Mucosa of stomach (tissue), 1 donor: ENCODE measurements around the gene TFAP2E.
A peak's percentile ranks its signal among the peaks of the same experiment; 100 is the strongest.

Experiments used
- H3K27me3 ChIP-seq: one replicate; pipeline ENCODE4 v1.7.0; 2013; ENCODE audit warnings: mild to moderate bottlenecking, low read length; ENCODE audit not compliant: control insufficient read depth, insufficient read depth
- H3K36me3 ChIP-seq: one replicate; pipeline ENCODE4 v1.7.0; 2013; ENCODE audit warnings: low read length; ENCODE audit not compliant: control insufficient read depth, insufficient read depth
- H3K4me1 ChIP-seq: one replicate; pipeline ENCODE4 v1.7.0; 2013; ENCODE audit warnings: mild to moderate bottlenecking, low read length; ENCODE audit not compliant: control insufficient read depth, insufficient read depth
- H3K4me3 ChIP-seq: one replicate; pipeline ENCODE4 v1.7.0; 2013; ENCODE audit warnings: low read length
- H3K9ac ChIP-seq: one replicate; pipeline ENCODE4 v1.7.0; 2013; ENCODE audit warnings: mild to moderate bottlenecking, low read length, moderate library complexity
- H3K9me3 ChIP-seq: one replicate; pipeline ENCODE4 v1.7.0; 2013; ENCODE audit warnings: mild to moderate bottlenecking, low read length, moderate library complexity; ENCODE audit not compliant: control insufficient read depth
- donor health status: Pancreatic carcinoma.

The TFAP2E gene

DNA sequence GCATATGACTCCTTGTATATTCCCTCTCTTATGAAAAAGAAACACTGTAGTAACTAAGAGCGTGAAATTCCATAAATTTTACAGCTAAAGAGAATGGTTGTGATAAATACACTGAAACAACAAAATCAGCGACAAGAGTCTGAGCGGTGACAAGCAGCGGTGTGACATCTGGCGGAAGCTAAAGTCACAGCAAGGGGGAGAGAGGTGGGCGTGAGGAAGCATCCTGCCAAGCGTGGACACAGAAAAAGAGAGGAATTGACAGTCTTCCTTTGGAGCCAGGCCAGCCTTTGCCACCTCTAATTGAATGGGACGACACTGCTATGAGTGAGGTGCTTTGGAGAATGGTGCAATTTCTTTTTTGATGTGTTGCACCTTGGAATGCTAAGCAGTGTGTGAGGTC is 42.3 kb downstream of the TFAP2E start:
- no peaks in the 10 kb centered on the region for H3K27me3 ChIP-seq
- no peaks in the 10 kb centered on the region for H3K9me3 ChIP-seq
- H3K4me1 ChIP-seq: no peaks in the 10 kb centered on the region
- no peaks in the 10 kb centered on the region for H3K36me3 ChIP-seq
- H3K4me3 ChIP-seq: no peak overlapping the region
- H3K9ac ChIP-seq: no peak overlapping the region

DNA sequence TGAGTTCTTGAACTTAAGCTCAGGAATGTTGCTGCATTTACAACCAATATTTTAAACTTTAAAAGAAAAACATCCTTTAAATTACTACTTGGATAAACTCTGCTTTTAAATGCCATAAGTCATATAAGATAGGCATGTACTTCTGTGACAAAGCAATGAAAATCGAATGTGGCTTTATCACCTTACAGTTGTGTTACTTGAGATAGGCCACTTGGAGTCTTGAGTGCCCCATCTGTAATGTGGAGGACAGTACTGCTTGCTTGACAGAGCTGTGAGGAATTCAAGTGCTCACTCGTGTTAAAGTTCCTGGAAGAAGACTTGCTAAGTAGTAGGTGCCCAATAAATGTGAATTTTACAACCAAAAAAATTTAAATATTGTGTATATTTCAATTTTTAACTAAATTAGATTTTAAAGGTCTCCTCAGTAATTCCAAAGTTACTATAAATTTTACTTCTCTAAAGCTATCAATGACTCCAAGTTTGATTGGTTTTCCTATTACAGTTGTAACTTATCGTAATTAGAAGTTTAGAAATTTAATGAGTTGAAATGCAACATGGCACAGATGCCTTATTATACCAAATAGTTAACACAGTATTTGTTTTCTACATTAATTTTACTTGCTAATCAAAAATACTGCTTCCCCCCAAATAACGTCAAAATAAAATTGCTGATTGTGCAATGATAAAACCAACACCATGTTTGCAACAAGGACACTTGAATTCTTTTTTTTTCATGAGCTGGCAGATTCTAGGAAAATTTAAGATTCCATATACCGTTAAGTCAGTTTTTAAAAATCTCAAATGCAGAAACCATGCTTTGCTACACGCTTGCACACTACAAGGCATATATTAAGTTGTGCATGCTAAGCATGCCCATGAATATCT is 46.4 kb downstream of the TFAP2E start:
- Histone ChIP-seq H3K36me3 (no peaks in the 10 kb centered on the region), H3K4me1 (no peaks in the 10 kb centered on the region), H3K4me3 (no peak overlapping the region), H3K9ac (no peak overlapping the region), H3K9me3 (no peaks in the 10 kb centered on the region), H3K27me3 (no peaks in the 10 kb centered on the region)

DNA sequence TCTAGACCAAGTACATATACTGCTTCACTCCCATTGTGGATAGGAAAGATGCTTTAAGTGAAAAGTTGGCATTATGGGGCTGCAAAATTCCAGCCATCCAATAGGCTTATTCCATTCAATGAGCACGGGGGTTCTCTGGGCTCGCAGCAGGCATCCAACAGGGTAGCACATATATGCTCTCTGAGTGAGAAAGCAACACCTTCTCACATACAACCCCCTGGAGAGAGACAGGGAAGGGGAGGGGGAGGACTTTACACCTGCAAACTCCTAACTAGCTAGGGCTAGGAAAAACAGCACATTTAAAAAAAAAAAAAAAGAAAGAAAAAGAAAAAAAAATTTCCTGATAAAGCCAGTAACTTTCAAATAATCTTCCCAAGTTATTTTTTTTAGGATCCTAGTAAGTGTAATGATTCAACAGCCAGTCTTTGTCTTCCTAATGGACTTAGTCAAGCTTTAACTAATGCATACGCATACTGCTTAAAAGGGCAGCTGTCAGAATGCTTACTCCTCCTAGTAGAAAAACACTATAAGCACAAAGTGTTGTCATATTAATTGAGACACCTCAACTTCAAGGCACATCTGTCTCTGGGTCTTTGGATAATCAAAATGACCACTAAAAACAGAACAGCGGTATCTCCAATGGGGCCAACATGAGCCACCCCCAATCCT is 49.5 kb downstream of the TFAP2E start:
- Histone ChIP-seq H3K9ac (no peak overlapping the region), H3K4me1 (no peaks in the 10 kb centered on the region), H3K36me3 (no peaks in the 10 kb centered on the region), H3K9me3 (no peaks in the 10 kb centered on the region), H3K27me3 (no peaks in the 10 kb centered on the region), H3K4me3 (no peak overlapping the region)

DNA sequence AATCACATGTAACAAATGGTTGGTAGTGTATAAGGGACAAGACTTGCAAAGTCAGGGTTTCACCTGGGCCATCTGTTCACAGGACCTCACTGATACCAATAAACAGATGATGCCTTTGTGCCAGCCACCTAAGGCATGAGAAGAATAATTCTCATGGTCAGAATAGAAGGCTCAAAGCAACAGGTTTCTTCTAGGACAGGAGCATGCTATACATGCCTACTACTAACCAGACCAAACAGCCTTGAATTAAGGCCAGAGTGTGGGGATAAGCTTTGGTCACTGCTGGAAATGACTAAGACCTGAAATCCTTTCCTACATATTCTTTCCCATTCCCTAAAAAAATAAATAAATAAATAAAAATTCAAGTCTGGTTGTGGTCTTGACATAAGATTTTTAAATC is 50.7 kb downstream of the TFAP2E start:
- Histone ChIP-seq H3K9ac (no peak overlapping the region), H3K9me3 (no peaks in the 10 kb centered on the region), H3K27me3 (no peaks in the 10 kb centered on the region), H3K4me3 (no peak overlapping the region), H3K36me3 (no peaks in the 10 kb centered on the region), H3K4me1 (no peaks in the 10 kb centered on the region)

DNA sequence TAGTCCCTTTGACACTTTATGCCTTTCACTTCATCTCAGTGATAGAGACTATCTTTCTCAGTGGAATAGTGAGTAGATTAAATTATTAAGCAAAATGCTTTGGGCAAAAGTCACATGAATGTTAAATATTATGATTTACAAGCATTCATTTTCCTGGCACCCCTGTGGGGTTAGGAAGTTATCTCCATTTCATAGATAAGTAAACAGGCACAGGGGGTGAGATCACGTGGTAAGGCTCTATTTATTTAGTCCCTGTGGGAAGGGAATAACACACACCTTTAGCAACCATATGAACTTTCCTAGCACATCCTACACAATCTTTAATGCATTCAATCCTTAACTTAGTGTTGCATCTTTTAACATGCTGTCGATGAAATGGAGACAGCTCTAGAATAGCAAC is 55.9 kb downstream of the TFAP2E start:
- H3K4me1 ChIP-seq: peaks cover 6% of the 10 kb centered on the region
- H3K9me3 ChIP-seq: no peaks in the 10 kb centered on the region
- H3K27me3 ChIP-seq: no peaks in the 10 kb centered on the region
- H3K36me3 ChIP-seq: no peaks in the 10 kb centered on the region
- no peak overlapping the region for H3K4me3 ChIP-seq
- no peak overlapping the region for H3K9ac ChIP-seq

DNA sequence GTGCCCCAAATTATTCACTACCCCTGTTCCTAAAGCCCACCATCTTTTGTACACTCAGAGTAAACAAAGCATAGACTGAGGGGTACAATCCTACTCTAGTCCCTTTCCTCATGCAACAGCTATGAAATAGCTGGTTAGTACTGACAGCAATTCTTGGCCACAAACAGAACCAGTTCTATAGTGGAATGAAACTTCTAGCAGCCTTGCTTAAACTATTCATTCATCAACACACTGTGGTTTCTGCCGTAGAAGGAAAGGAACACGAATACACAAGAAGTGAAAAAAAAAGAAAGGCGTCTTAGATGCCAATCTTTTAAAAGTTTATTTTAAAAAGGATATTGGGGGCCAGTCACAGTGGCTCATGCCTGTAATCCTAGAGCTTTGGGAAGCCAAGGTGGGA is 58.3 kb downstream of the TFAP2E start:
- Histone ChIP-seq H3K36me3 (no peaks in the 10 kb centered on the region), H3K4me1 (peaks cover 6% of the 10 kb centered on the region), H3K27me3 (no peaks in the 10 kb centered on the region), H3K9me3 (no peaks in the 10 kb centered on the region), H3K4me3 (no peak overlapping the region), H3K9ac (no peak overlapping the region)

DNA sequence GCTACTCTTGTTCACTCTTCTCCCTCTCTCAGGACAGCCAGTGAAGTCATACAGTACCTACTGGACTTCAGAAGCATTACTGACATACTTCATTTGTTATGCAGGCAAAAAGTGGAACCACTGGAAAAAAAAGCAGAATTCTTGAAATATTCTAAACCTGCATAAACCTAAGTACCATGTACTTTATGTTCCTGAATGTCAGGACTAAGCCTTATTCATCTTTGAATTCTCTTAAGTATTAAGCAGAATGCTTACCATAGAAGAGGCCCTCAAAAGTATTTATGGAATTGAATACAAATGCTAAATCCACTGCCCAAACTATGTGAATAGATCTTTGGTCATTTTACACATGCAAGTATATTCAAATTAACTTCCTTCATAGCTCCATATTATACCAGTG is 60.4 kb downstream of the TFAP2E start:
- peaks cover 6% of the 10 kb centered on the region for H3K4me1 ChIP-seq
- no peak overlapping the region for H3K9ac ChIP-seq
- no peaks in the 10 kb centered on the region for H3K36me3 ChIP-seq
- H3K27me3 ChIP-seq: no peaks in the 10 kb centered on the region
- H3K9me3 ChIP-seq: no peaks in the 10 kb centered on the region
- no peak overlapping the region for H3K4me3 ChIP-seq

DNA sequence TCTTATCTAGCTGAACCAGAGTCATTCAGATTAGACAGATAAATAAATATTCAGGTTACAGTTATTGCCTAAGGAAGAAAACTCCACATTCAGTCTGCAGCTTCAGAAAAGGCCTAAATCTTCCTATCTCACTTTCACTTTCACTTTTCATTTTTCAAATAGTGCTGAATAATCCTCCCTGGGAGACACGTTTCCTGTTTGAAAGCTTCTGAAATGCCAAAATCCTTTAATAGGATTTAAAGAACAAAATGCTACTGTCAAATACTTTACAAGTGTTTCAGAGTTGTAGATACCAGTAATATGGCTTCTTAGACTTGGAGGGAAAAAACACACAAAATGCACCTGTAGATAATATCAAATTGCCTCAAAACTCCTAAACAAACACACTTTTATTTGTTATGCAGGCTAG is 64.3 kb downstream of the TFAP2E start:
- H3K4me1 ChIP-seq: no peaks in the 10 kb centered on the region
- H3K4me3 ChIP-seq: no peak overlapping the region
- peak overlapping the region; percentile 36 for H3K9ac ChIP-seq
- no peaks in the 10 kb centered on the region for H3K27me3 ChIP-seq
- no peaks in the 10 kb centered on the region for H3K36me3 ChIP-seq
- H3K9me3 ChIP-seq: no peaks in the 10 kb centered on the region

DNA sequence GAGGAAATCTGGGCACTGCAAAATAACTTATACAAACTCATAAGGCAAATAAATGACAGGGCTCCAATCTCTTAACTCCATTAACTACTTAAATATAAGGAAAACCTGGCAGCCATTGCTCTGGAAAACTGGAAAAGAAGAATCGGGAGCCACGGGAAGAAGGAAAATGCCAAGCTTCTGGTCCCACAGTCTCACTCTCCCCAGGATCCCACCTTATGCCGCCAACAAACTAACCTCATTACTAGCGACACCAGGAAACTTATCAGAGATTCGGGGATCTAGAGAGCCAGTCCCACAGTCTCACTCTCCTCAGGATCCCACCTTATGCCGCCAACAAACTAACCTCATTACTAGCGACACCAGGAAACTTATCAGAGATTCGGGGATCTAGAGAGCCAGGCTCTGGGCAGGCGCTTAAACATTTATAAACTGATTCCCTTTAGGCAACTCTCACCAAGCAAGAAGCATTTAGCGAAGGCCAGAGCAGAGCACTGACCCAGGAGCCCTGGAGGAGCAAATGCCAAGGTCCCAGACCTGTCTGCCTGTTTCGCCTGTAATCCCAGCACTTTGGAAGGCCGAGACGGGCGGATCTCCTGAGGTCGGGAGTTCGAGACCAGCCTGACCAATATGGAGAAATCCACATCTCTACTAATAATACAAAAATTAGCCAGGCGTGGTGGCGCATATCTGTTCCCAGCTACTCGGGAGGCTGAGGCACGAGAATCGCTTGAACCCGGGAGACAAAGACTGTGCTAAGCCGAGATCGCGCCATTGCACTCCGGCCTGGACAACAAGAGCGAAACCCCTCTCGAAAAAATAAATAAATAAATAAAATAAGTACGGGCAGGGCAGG is 67.5 kb downstream of the TFAP2E start:
- Histone ChIP-seq H3K9ac (peak overlapping the region; percentile 89), H3K36me3 (no peaks in the 10 kb centered on the region), H3K9me3 (no peaks in the 10 kb centered on the region), H3K4me1 (no peaks in the 10 kb centered on the region), H3K4me3 (peak overlapping the region; percentile 51), H3K27me3 (peaks cover 9% of the 10 kb centered on the region)

DNA sequence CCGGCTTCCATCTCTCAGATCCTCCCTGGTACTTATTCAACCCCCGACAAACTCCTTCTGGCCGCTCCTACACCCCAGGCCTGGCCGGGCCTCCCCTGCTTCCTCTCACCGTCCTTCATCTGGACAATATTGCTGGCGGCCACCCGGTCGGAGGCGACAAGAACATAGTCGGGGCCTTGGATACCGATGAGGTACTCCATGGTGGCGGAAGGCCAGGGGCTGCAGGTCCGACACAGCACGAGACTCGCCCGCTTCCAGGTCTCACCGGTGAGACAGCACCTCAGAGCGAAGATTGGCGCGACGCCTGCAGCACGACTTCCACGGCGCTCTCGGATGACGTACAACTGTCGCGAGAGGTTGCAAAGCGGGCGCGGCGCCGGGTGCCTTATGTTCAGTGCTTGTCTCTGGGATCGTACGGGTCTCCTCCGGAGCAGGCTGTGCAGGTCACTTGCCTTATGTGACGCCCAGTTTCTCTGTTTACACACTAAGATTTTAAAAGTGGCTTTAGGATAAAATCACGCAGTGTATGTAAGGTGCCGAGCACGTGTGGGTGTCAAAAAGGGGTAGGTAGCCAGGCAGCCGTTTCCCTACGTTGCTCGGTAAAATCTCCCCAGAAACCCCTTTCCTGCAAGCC is 68.2 kb downstream of the TFAP2E start, which contains the start of gene PSMB2:
TSS of gene PSMB2 (minus strand) at position 294 of the 634 bp plus-strand sequence. CDS start at position 200, 94 bp downstream.
- peaks cover 11% of the 10 kb centered on the region for H3K27me3 ChIP-seq
- no peaks in the 10 kb centered on the region for H3K9me3 ChIP-seq
- H3K9ac ChIP-seq: peak within 1 kb of the TSS; percentile 89
- H3K36me3 ChIP-seq: no peaks in the 10 kb centered on the region
- H3K4me1 ChIP-seq: no peaks in the 10 kb centered on the region
- peak within 1 kb of the TSS; percentile 51 for H3K4me3 ChIP-seq

DNA sequence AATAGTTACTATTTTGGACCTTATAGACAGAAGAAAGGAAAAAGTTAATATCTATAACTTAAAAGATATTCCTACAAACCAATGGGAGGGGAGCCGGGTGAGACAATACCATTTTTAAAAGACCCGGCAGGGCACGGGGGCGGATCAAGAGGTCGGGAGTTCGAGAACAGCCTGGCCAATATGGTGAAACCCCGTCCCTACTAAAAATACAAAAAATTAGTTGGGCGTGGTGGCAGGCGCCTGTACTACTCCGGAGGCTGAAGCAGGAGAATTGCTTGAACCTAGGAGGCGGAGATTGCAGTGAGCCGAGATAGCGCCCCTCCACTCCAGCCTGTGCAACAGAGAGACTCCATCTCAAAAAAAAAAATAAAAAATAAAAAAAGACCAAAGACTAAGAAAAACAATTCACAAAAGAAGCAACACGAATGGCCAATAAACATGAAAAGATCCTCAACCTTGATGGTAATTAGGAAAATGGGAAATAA is 69.4 kb downstream of the TFAP2E start:
- Histone ChIP-seq H3K4me3 (peak overlapping the region; percentile 51), H3K4me1 (no peaks in the 10 kb centered on the region), H3K36me3 (no peaks in the 10 kb centered on the region), H3K9me3 (no peaks in the 10 kb centered on the region), H3K27me3 (peaks cover 11% of the 10 kb centered on the region), H3K9ac (peak overlapping the region; percentile 89)
